Lung (tissue), 12 donors: ENCODE measurements around the gene DMXL2. TPM values are rescaled to one million over a fixed set of nuclear protein-coding genes. Genes with fewer than 3 reads are reported as not detected.
"Not testable (repeated sequence)": the region's sequence is repeated elsewhere in the genome, so short reads cannot be mapped to it uniquely, and the experiment has no call there.

Source experiments
- ATAC-seq: fragments of 200-7000 bp; cut with Tn5 transposase; one replicate; pipeline ENCODE4 v1.9.1; 2020; ENCODE audit warnings: moderate number of reproducible peaks; ENCODE audit not compliant: insufficient read depth, low FRiP score
- DNase-seq, 3 donors: peaks; one replicate each; pipeline ENCODE4 v3.0.0-alpha.2; 2013 to 2017
- H3K27ac ChIP-seq, 2 donors: one replicate each; pipeline ENCODE4 v1.5.1; 2013; ENCODE audit warnings: mild to moderate bottlenecking in 2 of 2, moderate library complexity in 2 of 2, control low read depth in 1 of 2, inconsistent platforms in 1 of 2, low read depth in 1 of 2, low read length in 1 of 2
- H3K27me3 ChIP-seq, 3 donors: one replicate each; pipeline ENCODE4 v1.5.1; 2013; ENCODE audit warnings: low read length in 2 of 3; ENCODE audit not compliant: control insufficient read depth in 3 of 3, insufficient read depth in 3 of 3
- H3K36me3 ChIP-seq, 4 donors: one replicate each; pipeline ENCODE4 v1.5.1; 2013; ENCODE audit warnings: low read length in 4 of 4, mild to moderate bottlenecking in 1 of 4, moderate library complexity in 1 of 4; ENCODE audit not compliant: control insufficient read depth in 4 of 4, insufficient read depth in 4 of 4
- H3K4me1 ChIP-seq, 5 donors: one replicate each; pipeline ENCODE4 v1.5.1; 2013; ENCODE audit warnings: low read length in 5 of 5, mild to moderate bottlenecking in 2 of 5, moderate library complexity in 1 of 5; ENCODE audit not compliant: control insufficient read depth in 5 of 5, insufficient read depth in 5 of 5
- H3K4me3 ChIP-seq: one replicate; pipeline ENCODE4 v1.5.1; 2013; ENCODE audit warnings: mild to moderate bottlenecking, control low read depth, moderate library complexity
- H3K9ac ChIP-seq, 2 donors: one replicate each; pipeline ENCODE4 v1.5.1; 2013; ENCODE audit warnings: low read length in 2 of 2, control low read depth in 1 of 2; ENCODE audit not compliant: insufficient read depth in 1 of 2
- H3K9me3 ChIP-seq, 4 donors: one replicate each; pipeline ENCODE4 v1.5.1; 2013; ENCODE audit warnings: low read length in 3 of 4, mild to moderate bottlenecking in 1 of 4, moderate library complexity in 1 of 4; ENCODE audit not compliant: control insufficient read depth in 4 of 4, insufficient read depth in 3 of 4
- CTCF ChIP-seq: IDR thresholded peaks from 2 replicates; pipeline ENCODE4 v1.5.1; 2012; ENCODE audit warnings: mild to moderate bottlenecking; ENCODE audit errors: control extremely low read depth, extremely low read depth
- WGBS, 2 donors: extraction: QIAGEN DNeasy Blood & Tissue Kit; methylation state at CpG; one replicate each; pipeline ENCODE4 v1.1.7; 2013; 5-methylcytosine and 5-hydroxymethylcytosine counted together
- polyA plus RNA-seq, 2 donors: library from polyadenylated mRNA; stranded (reverse); fragments of 200-250 nt; gene quantifications; one replicate each; pipeline ENCODE4 v1.2.1, GENCODE V29; 2013
- total RNA-seq, 2 donors: library from RNA; depleted of rRNA in 1 of 2; stranded (reverse); fragments of >200 nt in 1 of 2; gene quantifications; one replicate each; pipeline ENCODE4 v1.2.1, GENCODE V29; 2014 to 2021
- donor health status: control.
- donor health status: control.
- donor health status: Bipolar disorder and iron deficiency.
- donor health status: healthy.
- donor health status: DM: yes; HTN: yes; CAD: no.

Gene DMXL2
- total and polyA plus RNA-seq, 4 donors: 40.9 to 105 (median 75.3) TPM

- Histone ChIP-seq H3K4me1 (no peaks in the 10 kb centered on the region), H3K27me3 (no peaks in the 10 kb centered on the region), H3K27ac (no peak overlapping the region), H3K9me3 (no peaks in the 10 kb centered on the region), H3K4me3 (no peak overlapping the region), H3K9ac (no peak overlapping the region), H3K36me3 (no peaks in the 10 kb centered on the region)
- DNase-seq (no peak), ATAC-seq (no peak)
- TF ChIP-seq CTCF: no peak
- WGBS, 2 donors: 90 to 94% methylated on average over 5 of the region's 5 CpGs
Observed at GRCh38 chr15:51652084-51652668, 29.6 kb upstream of the DMXL2 start.

DNA sequence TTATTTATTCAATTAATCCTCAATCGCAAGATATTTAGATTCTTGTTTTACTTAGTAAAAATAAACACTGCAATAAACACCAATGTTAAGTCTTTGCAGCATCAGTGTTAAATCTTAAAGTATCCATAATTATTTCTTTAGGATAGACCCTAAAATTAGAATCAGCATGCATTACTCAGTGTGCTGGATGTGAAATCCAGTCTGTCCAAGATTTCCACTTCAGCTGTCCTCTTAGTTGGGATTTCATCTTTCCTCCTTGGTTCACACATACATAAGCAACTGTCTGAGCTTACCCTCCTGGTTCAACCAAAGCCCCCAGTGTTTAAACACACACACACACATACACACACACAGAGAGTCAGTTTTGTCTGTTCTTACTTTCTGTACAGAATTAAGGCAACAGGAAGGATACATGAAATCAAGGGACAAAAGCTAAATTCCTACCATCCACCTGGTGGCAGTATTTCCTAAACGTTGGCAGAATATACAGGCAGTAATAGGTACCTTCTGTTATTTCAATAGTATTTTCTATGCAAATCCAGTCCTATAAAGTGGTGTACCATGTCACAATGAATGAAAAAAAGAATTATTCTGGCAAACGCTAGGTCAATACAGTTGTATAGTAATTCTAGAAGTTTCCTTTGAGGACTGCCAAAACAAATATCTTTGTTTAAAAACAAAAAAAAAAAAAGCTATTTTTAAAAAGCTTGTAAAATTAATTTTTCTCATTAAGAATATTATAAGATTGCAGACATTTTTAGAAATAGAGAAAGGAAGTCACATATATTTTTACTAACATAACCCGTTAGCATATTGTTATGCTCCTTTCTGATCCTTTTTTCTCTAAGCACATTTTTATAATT, 27.3 kb upstream of the DMXL2 start:
- no peak overlapping the region for H3K9ac ChIP-seq
- no peaks in the 10 kb centered on the region for H3K27me3 ChIP-seq
- WGBS, 2 donors: 42 to 47% methylated on average over 4 of the region's 4 CpGs
- H3K27ac ChIP-seq: no peak overlapping the region
- no peaks in the 10 kb centered on the region for H3K4me1 ChIP-seq
- ATAC-seq (peak; percentile 79), DNase-seq (peak; percentile 33 to 88 (median 82))
- no peak overlapping the region for H3K4me3 ChIP-seq
- H3K9me3 ChIP-seq: no peaks in the 10 kb centered on the region
- no peaks in the 10 kb centered on the region for H3K36me3 ChIP-seq
- TF ChIP-seq CTCF: peak; percentile 83

GRCh38 chr15:51648643-51649042, 26.1 kb upstream of the DMXL2 start:
- H3K36me3 ChIP-seq, H3K27ac ChIP-seq, ATAC-seq, H3K4me3 ChIP-seq, H3K9me3 ChIP-seq, DNase-seq, H3K9ac ChIP-seq, H3K4me1 ChIP-seq, H3K27me3 ChIP-seq: not testable (repeated sequence)
- WGBS, 2 donors: 80 to 89% methylated on average over 4 of the region's 4 CpGs

DNA sequence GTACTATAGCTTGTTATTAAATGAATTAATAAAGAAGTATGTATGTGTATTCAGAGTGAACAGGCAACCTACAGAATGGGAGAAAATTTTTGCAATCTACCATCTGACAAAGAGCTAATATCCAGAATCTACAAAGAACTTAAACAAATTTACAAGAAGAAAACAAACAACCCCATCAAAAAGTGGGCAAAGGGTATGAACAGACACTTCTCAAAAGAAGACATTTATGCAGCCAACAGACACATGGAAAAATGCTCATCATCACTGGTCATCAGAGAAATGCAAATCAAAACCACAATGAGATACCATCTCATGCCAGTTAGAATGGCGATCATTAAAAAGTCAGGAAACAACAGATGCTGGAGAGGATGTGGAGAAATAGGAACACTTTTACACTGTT, 25.5 kb upstream of the DMXL2 start:
- not testable (repeated sequence) for H3K36me3 ChIP-seq, H3K9me3 ChIP-seq, H3K4me1 ChIP-seq, H3K9ac ChIP-seq, H3K27me3 ChIP-seq, ATAC-seq, H3K4me3 ChIP-seq, DNase-seq, H3K27ac ChIP-seq
- WGBS, 2 donors: 50% methylated on average over 1 of the region's 1 CpG; no CpG with 5 or more reads in 1 of the 2 donors
